ENCODE measurements around the gene MAML1. TPM values are rescaled to one million over a fixed set of nuclear protein-coding genes. Genes with fewer than 3 reads are reported as not detected.
"Not testable (repeated sequence)": the region's sequence is repeated elsewhere in the genome, so short reads cannot be mapped to it uniquely, and the experiment has no call there.

Gene MAML1
- total RNA-seq, 1 donor from 2014 or later = 36.2 TPM

GRCh38 chr5:179766021-179766725 is 33.6 kb downstream of the MAML1 start:
- intact Hi-C loops (cut with micrococcal nuclease) = no loop called here

DNA sequence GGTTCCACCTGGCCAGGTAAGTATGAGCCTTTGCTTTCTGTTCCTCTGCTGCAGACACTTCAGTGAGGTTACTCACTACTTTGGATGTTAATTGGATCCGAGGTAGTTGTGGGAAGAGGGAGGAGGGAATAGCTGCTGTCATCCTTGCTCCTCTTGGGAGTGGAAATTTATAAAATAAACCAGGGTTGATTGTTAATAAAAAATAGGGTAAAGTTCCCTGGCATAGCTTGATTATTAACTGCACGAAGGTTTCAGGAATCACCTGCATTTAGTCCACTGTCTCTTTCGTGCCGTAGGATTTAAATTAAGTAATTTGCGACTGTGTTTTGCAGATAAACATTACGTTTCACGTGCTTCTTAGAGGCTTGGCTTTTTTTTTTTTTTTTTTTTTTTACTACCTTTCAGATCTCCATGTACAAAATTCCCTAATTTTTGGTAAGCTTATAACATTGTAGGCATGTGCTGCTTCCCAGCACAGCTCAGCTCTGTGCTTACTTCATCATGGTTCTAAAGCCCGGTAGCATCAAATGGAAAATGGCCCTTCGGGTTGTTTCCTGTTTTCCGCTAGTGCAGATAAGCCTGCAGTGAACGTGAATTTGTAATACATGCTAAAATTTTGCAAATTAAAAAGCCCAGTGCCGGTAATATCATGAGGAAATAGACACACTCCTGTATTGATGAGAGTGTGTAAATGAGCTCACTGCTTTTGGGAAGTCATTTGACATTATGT is 34.3 kb downstream of the MAML1 start:
- intact Hi-C loops (cut with micrococcal nuclease) = no loop called here

DNA sequence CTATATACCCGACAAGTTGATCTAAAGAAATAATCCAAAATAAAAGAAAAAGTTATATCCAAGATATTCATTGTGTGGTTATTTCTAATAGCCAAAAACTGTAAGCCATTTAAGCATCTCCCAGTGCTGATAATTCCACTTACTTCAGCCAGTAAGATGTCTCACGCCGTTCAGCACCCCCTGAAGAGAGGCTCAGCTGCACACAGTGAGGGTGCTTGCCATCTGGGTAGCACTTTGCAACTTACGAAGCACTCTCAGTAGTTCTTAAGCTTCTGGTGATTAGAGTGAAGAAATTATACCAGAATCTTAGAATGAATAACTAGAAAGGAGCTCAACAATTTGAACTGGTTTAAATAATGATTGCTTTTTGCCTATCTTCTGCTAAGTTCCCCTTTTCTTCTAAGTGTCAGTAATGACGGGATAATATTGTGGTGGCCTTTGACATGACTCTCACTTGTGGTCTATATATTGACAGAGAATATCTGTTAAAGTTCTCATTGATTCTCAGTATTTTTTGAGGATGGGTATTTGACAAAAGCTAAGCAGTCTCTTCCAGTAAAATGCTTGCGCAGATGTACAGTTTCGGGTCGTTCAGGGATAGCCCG is 35.0 kb downstream of the MAML1 start:
- intact Hi-C loops (cut with micrococcal nuclease) = no loop called here

GRCh38 chr5:179768326-179769085 is 35.9 kb downstream of the MAML1 start:
- intact Hi-C loops (cut with micrococcal nuclease) = no loop called here

GRCh38 chr5:179769271-179769670 is 36.6 kb downstream of the MAML1 start:
- intact Hi-C loops (cut with micrococcal nuclease) = no loop called here

DNA sequence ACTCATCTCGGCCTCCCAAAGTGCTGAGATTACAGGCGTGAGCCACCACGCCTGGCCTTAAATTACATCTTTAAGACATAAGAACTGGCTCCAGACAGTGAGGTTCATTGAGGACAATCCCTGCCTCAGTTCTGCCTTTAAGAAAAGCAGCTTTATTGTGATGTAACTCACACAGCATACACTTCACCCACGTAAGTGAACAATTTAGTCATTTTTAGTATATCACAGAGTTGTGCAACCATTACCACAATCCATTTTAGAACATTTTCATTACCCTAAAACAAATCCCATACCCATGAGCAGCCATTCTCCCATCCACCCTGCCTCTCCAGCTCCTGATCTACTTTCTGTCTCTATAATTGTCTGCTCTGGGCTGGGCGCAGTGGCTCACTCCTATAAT is 37.2 kb downstream of the MAML1 start:
- intact Hi-C loops (cut with micrococcal nuclease) = no loop called here

GRCh38 chr5:179771311-179771895 is 38.8 kb downstream of the MAML1 start:
- intact Hi-C loops (cut with micrococcal nuclease) = no loop called here

DNA sequence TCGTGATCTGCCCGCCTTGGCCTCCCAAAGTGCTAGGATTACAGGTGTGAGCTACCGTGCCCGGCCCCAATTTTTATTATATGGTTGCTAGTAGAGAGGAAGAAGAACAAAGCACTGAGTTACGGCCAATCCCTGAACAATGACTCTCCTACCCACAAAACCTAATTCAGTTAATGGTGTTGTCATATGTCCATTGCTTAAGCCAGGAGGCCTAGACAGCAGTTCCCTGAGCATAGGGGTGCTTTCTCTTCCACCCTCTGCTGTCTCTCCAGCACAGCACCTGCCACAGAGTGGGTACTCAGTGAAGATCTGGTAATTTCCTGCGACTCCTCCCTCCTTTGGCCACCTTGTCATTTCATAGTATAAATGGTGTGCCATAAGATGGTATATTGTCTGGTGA is 39.7 kb downstream of the MAML1 start:
- intact Hi-C loops (cut with micrococcal nuclease) = no loop called here

DNA sequence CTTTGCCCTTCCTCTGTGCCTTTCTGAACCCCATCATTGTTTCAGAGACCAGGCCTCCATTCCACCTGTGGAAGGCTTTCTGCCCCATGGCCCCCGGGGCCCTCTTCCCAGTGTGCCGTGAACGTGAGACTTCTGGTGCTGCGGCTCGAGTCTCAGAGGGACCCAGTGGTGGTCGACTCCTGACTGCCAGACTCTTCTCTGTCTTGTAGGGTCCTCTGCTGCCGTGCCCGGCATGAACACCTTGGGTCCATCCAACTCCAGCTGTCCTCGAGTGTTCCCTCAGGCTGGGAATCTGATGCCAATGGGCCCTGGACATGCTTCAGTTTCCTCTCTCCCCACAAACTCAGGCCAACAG is 41.0 kb downstream of the MAML1 start:
- intact Hi-C loops (cut with micrococcal nuclease) = no loop called here

DNA sequence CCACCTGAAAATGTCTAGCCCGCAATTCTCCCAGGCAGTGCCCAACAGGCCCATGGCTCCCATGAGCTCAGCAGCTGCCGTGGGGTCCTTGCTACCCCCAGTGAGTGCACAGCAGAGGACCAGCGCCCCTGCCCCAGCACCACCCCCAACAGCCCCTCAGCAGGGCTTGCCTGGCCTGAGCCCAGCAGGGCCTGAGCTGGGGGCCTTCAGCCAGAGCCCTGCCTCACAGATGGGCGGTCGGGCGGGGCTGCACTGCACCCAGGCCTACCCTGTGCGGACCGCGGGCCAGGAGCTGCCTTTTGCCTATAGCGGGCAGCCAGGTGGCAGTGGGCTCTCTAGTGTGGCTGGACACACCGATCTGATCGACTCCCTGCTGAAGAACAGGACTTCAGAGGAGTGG is 41.8 kb downstream of the MAML1 start:
- intact Hi-C loops (cut with micrococcal nuclease) = no loop called here

DNA sequence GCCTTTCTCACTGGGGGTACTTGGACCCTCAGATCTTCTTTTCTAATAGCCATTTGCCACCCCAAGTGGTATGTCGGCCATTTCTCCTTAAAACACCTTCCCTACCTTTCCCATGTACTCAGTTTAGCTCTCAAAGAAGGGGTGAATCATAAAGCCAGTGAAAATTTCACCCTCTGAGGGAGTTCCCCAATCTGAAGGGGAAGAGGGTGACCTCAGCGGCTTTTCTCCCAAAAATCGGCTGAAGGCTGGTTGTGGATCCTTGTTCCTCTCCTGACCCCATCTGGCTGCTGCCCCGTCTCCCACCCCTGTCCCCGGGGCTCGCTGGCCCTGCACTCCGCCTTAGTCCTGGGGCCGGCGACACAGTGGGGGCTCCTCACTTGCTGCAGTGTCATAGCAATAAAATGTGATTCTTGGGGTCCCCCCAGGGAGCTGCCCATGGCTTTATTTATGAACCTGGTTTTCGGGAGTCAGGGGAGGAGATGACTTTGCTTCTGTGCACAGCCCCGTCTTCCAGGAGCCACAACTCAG is 43.9 kb downstream of the MAML1 start:
- intact Hi-C loops (cut with micrococcal nuclease) = no loop called here

DNA sequence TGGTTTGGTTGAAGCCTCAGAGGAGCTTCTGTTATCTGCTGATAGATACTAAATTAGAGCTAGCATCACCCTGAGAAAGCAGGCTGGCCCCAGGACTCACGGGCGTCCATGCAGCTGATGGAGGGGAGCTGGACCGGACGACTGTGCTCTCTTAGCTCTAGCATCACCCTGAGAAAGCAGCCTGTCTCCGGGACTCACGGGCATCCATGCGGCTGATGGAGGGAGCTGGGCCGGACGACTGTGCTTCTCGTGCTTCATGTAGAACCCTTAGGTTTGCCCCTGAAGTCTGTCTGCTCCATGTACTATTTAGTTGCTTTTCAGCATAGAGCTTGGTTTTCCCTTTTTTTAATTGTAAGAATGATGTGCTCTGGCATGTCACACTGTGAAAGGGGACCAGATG is 44.8 kb downstream of the MAML1 start:
- intact Hi-C loops (cut with micrococcal nuclease) = no loop called here

- intact Hi-C loops (cut with micrococcal nuclease) = no loop called here
Measured at GRCh38 chr5:179777909-179778308, 45.3 kb downstream of the MAML1 start.

DNA sequence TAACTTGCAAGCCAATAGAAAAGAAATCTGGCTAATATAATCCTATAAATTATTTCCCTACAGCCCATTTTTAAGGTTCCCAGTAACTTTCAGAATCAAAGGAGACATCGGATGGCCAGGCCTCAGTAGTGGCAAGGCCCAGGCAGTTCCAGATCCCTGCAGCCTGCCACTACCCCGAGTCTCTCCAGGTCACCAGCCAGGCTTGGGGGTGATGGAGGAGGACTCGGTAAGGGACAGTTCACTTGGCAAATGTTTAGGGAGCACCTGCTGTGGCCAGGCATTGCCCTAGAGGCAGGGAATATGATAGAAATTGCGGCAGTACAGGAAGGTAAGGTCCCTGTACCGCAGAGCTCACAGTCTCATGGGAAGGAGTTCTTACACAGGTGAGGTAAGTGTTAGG is 46.0 kb downstream of the MAML1 start:
- intact Hi-C loops (cut with micrococcal nuclease) = no loop called here

GRCh38 chr5:179779826-179780225 is 47.2 kb downstream of the MAML1 start:
- intact Hi-C loops (cut with micrococcal nuclease) = no loop called here

GRCh38 chr5:179780362-179780761 is 47.7 kb downstream of the MAML1 start:
- intact Hi-C loops (cut with micrococcal nuclease) = no loop called here

- intact Hi-C loops (cut with micrococcal nuclease) = no loop called here
Measured at GRCh38 chr5:179781846-179782245, 49.2 kb downstream of the MAML1 start.

DNA sequence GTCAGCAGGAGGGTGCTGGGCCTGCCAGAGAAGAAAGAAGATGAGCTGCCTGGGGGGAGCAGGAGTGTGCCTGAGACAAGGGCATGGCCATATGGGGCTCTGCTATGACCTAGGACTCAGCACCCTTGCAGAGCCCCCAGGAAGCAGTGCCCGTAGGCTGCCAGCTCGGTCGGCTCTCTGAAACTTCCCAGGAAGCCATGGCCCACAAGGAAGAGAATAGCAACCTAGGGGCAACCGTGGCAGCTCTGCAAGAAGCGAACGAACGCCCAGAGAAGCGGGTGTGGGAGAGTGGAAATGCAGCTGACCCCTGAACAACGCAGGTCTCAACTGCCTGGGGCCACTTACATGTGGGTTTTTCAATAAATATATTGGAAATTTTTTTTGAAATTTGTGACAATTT is 50.5 kb downstream of the MAML1 start:
- intact Hi-C loops (cut with micrococcal nuclease) = no loop called here

GRCh38 chr5:179786861-179787260 is 54.2 kb downstream of the MAML1 start:
- intact Hi-C loops (cut with micrococcal nuclease) = no loop called here

GRCh38 chr5:179788193-179788854 is 55.7 kb downstream of the MAML1 start:
- intact Hi-C loops (cut with micrococcal nuclease) = no loop called here

DNA sequence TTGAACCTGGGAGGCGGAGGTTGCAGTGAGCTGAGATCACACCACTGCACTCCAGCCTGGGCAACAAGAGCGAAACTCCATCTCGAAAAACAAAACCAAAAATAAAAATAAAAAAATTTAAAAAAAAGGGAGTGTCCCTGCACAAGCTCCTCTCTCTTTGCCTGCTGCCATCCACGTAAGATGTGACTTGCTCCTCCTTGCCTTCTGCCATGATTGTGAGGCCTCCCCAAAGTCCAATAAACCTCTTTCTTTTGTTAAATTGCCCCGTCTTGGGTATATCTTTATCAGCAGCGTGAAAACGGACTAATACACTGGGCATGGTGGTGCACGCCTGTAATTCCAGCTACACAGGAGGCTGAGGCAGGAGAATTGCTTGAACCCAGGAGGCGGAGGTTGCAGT is 56.7 kb downstream of the MAML1 start:
- intact Hi-C loops (cut with micrococcal nuclease) = not testable (repeated sequence)
